Measurements from ENCODE around the gene TMCO4.
"Not testable (repeated sequence)": the region's sequence is repeated elsewhere in the genome, so short reads cannot be mapped to it uniquely, and the experiment has no call there.

Gene TMCO4

GRCh38 chr1:19799230-19800075, at the start of gene TMCO4:
Gene TMCO4, minus strand, starts transcription at chr1:19799916. Its CDS starts 19,158 bp downstream, at chr1:19780758.
- peak; percentile 29 for DNase-seq (ENCODE audit: low read depth)

GRCh38 chr1:19849307-19849706, 49.6 kb upstream of the TMCO4 start:
- not testable (repeated sequence) for DNase-seq (ENCODE audit: low read depth)

- not testable (repeated sequence) for DNase-seq (ENCODE audit: low read depth)
Measured at GRCh38 chr1:19847334-19847733, 47.6 kb upstream of the TMCO4 start.

GRCh38 chr1:19846338-19846737, 46.6 kb upstream of the TMCO4 start:
- DNase-seq (ENCODE audit: low read depth), result no peak

- no peak for DNase-seq (ENCODE audit: low read depth)
Measured at GRCh38 chr1:19845555-19845954, 45.8 kb upstream of the TMCO4 start.

- no peak for DNase-seq (ENCODE audit: low read depth)
Measured at GRCh38 chr1:19844731-19845495, 45.2 kb upstream of the TMCO4 start.

GRCh38 chr1:19840228-19840627, 40.5 kb upstream of the TMCO4 start:
- peak; percentile 40 for DNase-seq (ENCODE audit: low read depth)

GRCh38 chr1:19837866-19838265, 38.1 kb upstream of the TMCO4 start:
- DNase-seq (ENCODE audit: low read depth), result no peak

- DNase-seq (ENCODE audit: low read depth), result no peak
Measured at GRCh38 chr1:19835578-19835977, 35.9 kb upstream of the TMCO4 start.

GRCh38 chr1:19831441-19831840, 31.7 kb upstream of the TMCO4 start:
- no peak for DNase-seq (ENCODE audit: low read depth)

- peak; percentile 74 for DNase-seq (ENCODE audit: low read depth)
Measured at GRCh38 chr1:19828546-19828945, 28.8 kb upstream of the TMCO4 start.

- no peak for DNase-seq (ENCODE audit: low read depth)
Measured at GRCh38 chr1:19825298-19825697, 25.6 kb upstream of the TMCO4 start.

- peak; percentile 43 for DNase-seq (ENCODE audit: low read depth)
Measured at GRCh38 chr1:19824541-19824940, 24.8 kb upstream of the TMCO4 start.

- no peak for DNase-seq (ENCODE audit: low read depth)
Measured at GRCh38 chr1:19824036-19824435, 24.3 kb upstream of the TMCO4 start.

- DNase-seq (ENCODE audit: low read depth), result no peak
Measured at GRCh38 chr1:19819701-19820100, 20.0 kb upstream of the TMCO4 start.

- DNase-seq (ENCODE audit: low read depth), result no peak
Measured at GRCh38 chr1:19818324-19818723, 18.6 kb upstream of the TMCO4 start.

GRCh38 chr1:19817160-19817559, 17.4 kb upstream of the TMCO4 start:
- no peak for DNase-seq (ENCODE audit: low read depth)

- DNase-seq (ENCODE audit: low read depth), result not testable (repeated sequence)
Measured at GRCh38 chr1:19816737-19817086, 17.0 kb upstream of the TMCO4 start.

- no peak for DNase-seq (ENCODE audit: low read depth)
Measured at GRCh38 chr1:19815801-19816736, 16.4 kb upstream of the TMCO4 start.

GRCh38 chr1:19814681-19815503, 15.2 kb upstream of the TMCO4 start, which contains the start of gene RNF186:
Gene RNF186, minus strand, starts transcription at chr1:19815283. Its CDS starts 182 bp downstream, at chr1:19815101.
- no peak for DNase-seq (ENCODE audit: low read depth)

- no peak for DNase-seq (ENCODE audit: low read depth)
Measured at GRCh38 chr1:19814244-19814661, 14.5 kb upstream of the TMCO4 start.
